ENCODE measurements around the gene TYW1B. TPM values are rescaled to one million over a fixed set of nuclear protein-coding genes. Genes with fewer than 3 reads are reported as not detected.
"Not testable (repeated sequence)": the region's sequence is repeated elsewhere in the genome, so short reads cannot be mapped to it uniquely, and the experiment has no call there.

TYW1B gene
- total RNA-seq, 1 experiment from 2014 or later, result 3.0 TPM

GRCh38 chr7:72844146-72844545 is 16.1 kb upstream of the TYW1B start:
- H3K36me3 ChIP-seq (ENCODE audit: low read depth); H3K9me3 ChIP-seq (ENCODE audit: insufficient read depth, low read depth); H3K4me2 ChIP-seq; intact Hi-C loops (cut with micrococcal nuclease; ENCODE audit: unreplicated experiment); H4K20me1 ChIP-seq (ENCODE audit: insufficient read depth); CTCF ChIA-PET; BruUV-seq (replicated peaks); H3K27me3 ChIP-seq (ENCODE audit: insufficient read depth, low read depth); H3F3A ChIP-seq (ENCODE audit: insufficient read depth, low read depth); POLR2A ChIA-PET (ENCODE audit: unreplicated experiment); H3K27ac ChIP-seq; H3K4me3 ChIP-seq; H3K4me1 ChIP-seq (replicated peaks; ENCODE audit: insufficient read depth); H2AFZ ChIP-seq; DNase-seq; H3K9me2 ChIP-seq (ENCODE audit: insufficient read depth); H3K79me2 ChIP-seq (ENCODE audit: low read depth): not testable (repeated sequence)

GRCh38 chr7:72843166-72843565 is 15.2 kb upstream of the TYW1B start:
- H2AFZ ChIP-seq; BruUV-seq (replicated peaks); H4K20me1 ChIP-seq (ENCODE audit: insufficient read depth); POLR2A ChIA-PET (ENCODE audit: unreplicated experiment); intact Hi-C loops (cut with micrococcal nuclease; ENCODE audit: unreplicated experiment); H3K4me3 ChIP-seq; H3K9me3 ChIP-seq (ENCODE audit: insufficient read depth, low read depth); H3K4me1 ChIP-seq (replicated peaks; ENCODE audit: insufficient read depth); H3K27ac ChIP-seq; H3F3A ChIP-seq (ENCODE audit: insufficient read depth, low read depth); H3K27me3 ChIP-seq (ENCODE audit: insufficient read depth, low read depth); CTCF ChIA-PET; H3K9me2 ChIP-seq (ENCODE audit: insufficient read depth); H3K36me3 ChIP-seq (ENCODE audit: low read depth); DNase-seq; H3K4me2 ChIP-seq; H3K79me2 ChIP-seq (ENCODE audit: low read depth): not testable (repeated sequence)

GRCh38 chr7:72840966-72841511 is 13.0 kb upstream of the TYW1B start:
- H3K4me3 ChIP-seq; H3K9me2 ChIP-seq (ENCODE audit: insufficient read depth); H3K4me1 ChIP-seq (replicated peaks; ENCODE audit: insufficient read depth); BruUV-seq (replicated peaks); H3K36me3 ChIP-seq (ENCODE audit: low read depth); H3F3A ChIP-seq (ENCODE audit: insufficient read depth, low read depth); H3K4me2 ChIP-seq; POLR2A ChIA-PET (ENCODE audit: unreplicated experiment); H3K79me2 ChIP-seq (ENCODE audit: low read depth); H2AFZ ChIP-seq; H4K20me1 ChIP-seq (ENCODE audit: insufficient read depth); H3K9me3 ChIP-seq (ENCODE audit: insufficient read depth, low read depth); DNase-seq; H3K27me3 ChIP-seq (ENCODE audit: insufficient read depth, low read depth); intact Hi-C loops (cut with micrococcal nuclease; ENCODE audit: unreplicated experiment); H3K27ac ChIP-seq; CTCF ChIA-PET: not testable (repeated sequence)

GRCh38 chr7:72838315-72838714 is 10.3 kb upstream of the TYW1B start:
- H3K4me2 ChIP-seq; H3K36me3 ChIP-seq (ENCODE audit: low read depth); BruUV-seq (replicated peaks); H3K4me1 ChIP-seq (replicated peaks; ENCODE audit: insufficient read depth); H4K20me1 ChIP-seq (ENCODE audit: insufficient read depth); H3K9me2 ChIP-seq (ENCODE audit: insufficient read depth); H3F3A ChIP-seq (ENCODE audit: insufficient read depth, low read depth); H3K4me3 ChIP-seq; H3K79me2 ChIP-seq (ENCODE audit: low read depth); CTCF ChIA-PET; intact Hi-C loops (cut with micrococcal nuclease; ENCODE audit: unreplicated experiment); DNase-seq; H3K9me3 ChIP-seq (ENCODE audit: insufficient read depth, low read depth); H2AFZ ChIP-seq; H3K27ac ChIP-seq; H3K27me3 ChIP-seq (ENCODE audit: insufficient read depth, low read depth); POLR2A ChIA-PET (ENCODE audit: unreplicated experiment): not testable (repeated sequence)

- H3K27me3 ChIP-seq (ENCODE audit: insufficient read depth, low read depth); intact Hi-C loops (cut with micrococcal nuclease; ENCODE audit: unreplicated experiment); BruUV-seq (replicated peaks); CTCF ChIA-PET; H3K4me3 ChIP-seq; H3K4me2 ChIP-seq; H4K20me1 ChIP-seq (ENCODE audit: insufficient read depth); H3K79me2 ChIP-seq (ENCODE audit: low read depth); H3K27ac ChIP-seq; H3K9me3 ChIP-seq (ENCODE audit: insufficient read depth, low read depth); H2AFZ ChIP-seq; DNase-seq; H3K4me1 ChIP-seq (replicated peaks; ENCODE audit: insufficient read depth); H3F3A ChIP-seq (ENCODE audit: insufficient read depth, low read depth); H3K9me2 ChIP-seq (ENCODE audit: insufficient read depth); POLR2A ChIA-PET (ENCODE audit: unreplicated experiment): not testable (repeated sequence)
- 0 out of 2 replicates have a peak, but pooled peaks cover 14% of the 10 kb centered on the region for H3K36me3 ChIP-seq (ENCODE audit: low read depth)
These were observed 9.3 kb upstream of the TYW1B start for GRCh38 chr7:72837291-72837690.

GRCh38 chr7:72830567-72830966 is 2.6 kb upstream of the TYW1B start:
- H3F3A ChIP-seq (ENCODE audit: insufficient read depth, low read depth); CTCF ChIA-PET; BruUV-seq (replicated peaks); H2AFZ ChIP-seq; intact Hi-C loops (cut with micrococcal nuclease; ENCODE audit: unreplicated experiment); DNase-seq; H3K27me3 ChIP-seq (ENCODE audit: insufficient read depth, low read depth); POLR2A ChIA-PET (ENCODE audit: unreplicated experiment); H3K9me3 ChIP-seq (ENCODE audit: insufficient read depth, low read depth); H3K9me2 ChIP-seq (ENCODE audit: insufficient read depth): not testable (repeated sequence)
- H3K27ac ChIP-seq, result peak overlapping the region; percentile 76
- peak overlapping the region; percentile 85 for H3K4me2 ChIP-seq
- H3K4me1 ChIP-seq (replicated peaks; ENCODE audit: insufficient read depth), result peaks cover 12% of the 10 kb centered on the region
- peaks cover 38% of the 10 kb centered on the region for H3K79me2 ChIP-seq (ENCODE audit: low read depth)
- peaks cover 13% of the 10 kb centered on the region for H4K20me1 ChIP-seq (ENCODE audit: insufficient read depth)
- 0 out of 2 replicates have a peak, but pooled peaks cover 20% of the 10 kb centered on the region for H3K36me3 ChIP-seq (ENCODE audit: low read depth)
- H3K4me3 ChIP-seq, result peak overlapping the region; percentile 68
